Fibroblast of mammary gland (primary cell): ENCODE data around the gene C4orf50.

Source experiments
- DNase-seq: peaks from one replicate; pipeline ENCODE4 v3.0.0-alpha.2; 2010; ENCODE audit warnings: low read depth
- H3K4me3 ChIP-seq: 2 replicates; pipeline ENCODE4 v1.5.1; 2011; ENCODE audit warnings: low read depth, mild to moderate bottlenecking, low read length, moderate library complexity; ENCODE audit not compliant: control insufficient read depth
- CTCF ChIP-seq: conservative IDR thresholded peaks from 2 replicates; pipeline ENCODE4 v1.5.1; 2011; ENCODE audit warnings: low read depth, low read length, inconsistent platforms; ENCODE audit not compliant: control insufficient read depth, insufficient read depth

Gene C4orf50

GRCh38 chr4:6018331-6018730 is at the start of gene C4orf50:
C4orf50 (minus strand) TSS chr4:6018431.
- TF ChIP-seq CTCF: no peak
- no peak for DNase-seq
- no peak within 1 kb of the TSS for H3K4me3 ChIP-seq

- TF ChIP-seq CTCF: no peak
- no peak overlapping the region for H3K4me3 ChIP-seq
- DNase-seq: no peak
Observed at GRCh38 chr4:6065934-6066590, 47.8 kb upstream of the C4orf50 start.

GRCh38 chr4:6065166-6065565 is 46.9 kb upstream of the C4orf50 start:
- TF ChIP-seq CTCF: no peak
- no peak overlapping the region for H3K4me3 ChIP-seq
- no peak for DNase-seq

- H3K4me3 ChIP-seq: no peak overlapping the region
- no peak for DNase-seq
- no peak for TF ChIP-seq CTCF
Observed at GRCh38 chr4:6064383-6064782, 46.2 kb upstream of the C4orf50 start.

- no peak for TF ChIP-seq CTCF
- no peak overlapping the region for H3K4me3 ChIP-seq
- no peak for DNase-seq
Observed at GRCh38 chr4:6063684-6064083, 45.5 kb upstream of the C4orf50 start.

- no peak overlapping the region for H3K4me3 ChIP-seq
- no peak for DNase-seq
- no peak for TF ChIP-seq CTCF
Observed at GRCh38 chr4:6062133-6062532, 43.9 kb upstream of the C4orf50 start.

GRCh38 chr4:6059375-6059805 is 41.2 kb upstream of the C4orf50 start:
- no peak for TF ChIP-seq CTCF
- H3K4me3 ChIP-seq: no peak overlapping the region
- no peak for DNase-seq
